ENCODE measurements around the gene ACAN. TPM values are rescaled to one million over a fixed set of nuclear protein-coding genes. Genes with fewer than 3 reads are reported as not detected.

Gene ACAN
- total RNA-seq, 1 donor from 2014 or later: not detected

DNA sequence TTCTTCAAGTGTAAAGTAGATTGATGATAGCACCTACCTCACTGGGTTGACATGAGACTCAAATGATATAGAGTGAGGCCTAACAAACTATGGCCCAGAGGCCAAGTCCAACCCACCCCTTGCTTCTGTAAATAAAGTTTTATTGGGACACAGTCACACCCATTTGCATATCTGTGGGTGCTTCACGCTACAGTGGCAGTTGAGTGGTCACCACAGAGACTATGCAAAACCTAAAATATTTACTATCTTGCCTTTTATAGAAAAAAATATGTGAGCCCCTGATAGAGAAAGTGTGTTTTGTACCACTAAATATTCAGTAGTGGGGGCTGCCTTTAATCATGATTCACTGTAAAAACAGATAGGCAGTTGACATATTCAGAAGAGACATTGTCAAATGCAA, 38.0 kb downstream of the ACAN start:
- intact Hi-C loops (cut with micrococcal nuclease): no loop called here

DNA sequence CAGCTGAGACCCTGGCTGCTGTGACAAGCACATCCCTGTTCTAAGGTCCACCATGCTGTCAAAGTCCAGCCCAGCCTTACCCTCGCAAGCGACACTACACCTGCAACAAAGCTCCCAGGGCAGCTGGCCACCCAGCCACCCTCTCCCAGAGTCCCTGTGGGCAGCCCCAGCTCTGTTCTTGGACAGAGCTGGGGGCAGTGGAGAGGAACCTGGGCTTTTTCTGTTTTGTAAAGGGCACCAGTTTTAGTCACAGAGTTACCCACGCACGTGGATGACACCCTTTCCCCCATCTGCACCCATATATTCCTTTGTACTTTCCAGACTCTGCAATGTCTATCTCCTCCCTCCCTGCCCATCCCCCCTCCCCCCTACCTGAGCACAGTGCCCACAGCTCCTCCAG, 38.9 kb downstream of the ACAN start:
- intact Hi-C loops (cut with micrococcal nuclease): no loop called here

DNA sequence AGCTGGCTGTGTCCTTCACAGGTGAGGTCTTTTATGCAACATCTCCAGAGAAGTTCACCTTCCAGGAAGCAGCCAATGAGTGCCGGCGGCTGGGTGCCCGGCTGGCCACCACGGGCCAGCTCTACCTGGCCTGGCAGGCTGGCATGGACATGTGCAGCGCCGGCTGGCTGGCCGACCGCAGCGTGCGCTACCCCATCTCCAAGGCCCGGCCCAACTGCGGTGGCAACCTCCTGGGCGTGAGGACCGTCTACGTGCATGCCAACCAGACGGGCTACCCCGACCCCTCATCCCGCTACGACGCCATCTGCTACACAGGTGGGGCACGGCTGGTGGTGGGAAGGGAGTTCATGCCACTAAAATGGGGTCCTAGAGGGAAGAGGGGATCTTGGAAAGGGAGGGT, 40.1 kb downstream of the ACAN start:
- intact Hi-C loops (cut with micrococcal nuclease): no loop called here

DNA sequence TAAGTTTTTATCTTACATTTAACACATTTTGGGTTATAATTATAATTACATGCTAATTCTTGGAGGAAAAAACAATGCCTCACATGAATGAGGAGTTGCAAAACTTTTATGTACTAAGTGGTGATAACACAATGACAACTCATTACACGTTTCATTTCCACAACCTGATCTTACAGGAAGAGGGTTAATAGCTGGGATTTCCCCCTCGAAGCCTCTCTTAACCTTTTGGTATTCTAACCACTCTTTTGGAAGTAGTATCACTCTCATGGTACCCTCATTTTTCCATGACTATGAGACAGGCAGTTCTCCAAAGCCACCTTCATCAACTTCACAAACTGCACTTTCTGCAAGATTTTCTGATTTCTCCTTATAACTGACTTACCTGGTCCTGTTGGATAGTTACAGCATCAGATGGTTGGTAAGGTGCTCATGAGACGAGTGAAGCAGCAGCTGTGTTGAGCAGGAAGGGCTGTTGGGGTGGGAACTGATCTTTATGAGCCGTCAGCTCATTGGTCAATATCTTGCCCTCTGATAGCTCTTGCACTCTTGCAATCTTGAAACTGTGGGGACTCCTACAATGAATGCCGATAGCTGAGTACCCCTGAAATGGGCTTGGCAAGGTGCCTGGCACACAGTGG, 41.6 kb downstream of the ACAN start:
- intact Hi-C loops (cut with micrococcal nuclease): no loop called here

DNA sequence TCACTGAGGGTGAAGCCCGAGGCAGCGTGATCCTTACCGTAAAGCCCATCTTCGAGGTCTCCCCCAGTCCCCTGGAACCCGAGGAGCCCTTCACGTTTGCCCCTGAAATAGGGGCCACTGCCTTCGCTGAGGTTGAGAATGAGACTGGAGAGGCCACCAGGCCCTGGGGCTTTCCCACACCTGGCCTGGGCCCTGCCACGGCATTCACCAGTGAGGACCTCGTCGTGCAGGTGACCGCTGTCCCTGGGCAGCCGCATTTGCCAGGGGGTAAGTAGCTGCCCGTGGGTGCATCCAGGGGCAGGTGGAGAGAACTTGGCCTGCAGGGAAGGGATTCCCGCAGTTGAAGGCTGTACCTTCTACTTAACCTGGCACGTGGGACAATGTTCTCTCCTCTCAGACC, 42.4 kb downstream of the ACAN start:
- intact Hi-C loops (cut with micrococcal nuclease): no loop called here

DNA sequence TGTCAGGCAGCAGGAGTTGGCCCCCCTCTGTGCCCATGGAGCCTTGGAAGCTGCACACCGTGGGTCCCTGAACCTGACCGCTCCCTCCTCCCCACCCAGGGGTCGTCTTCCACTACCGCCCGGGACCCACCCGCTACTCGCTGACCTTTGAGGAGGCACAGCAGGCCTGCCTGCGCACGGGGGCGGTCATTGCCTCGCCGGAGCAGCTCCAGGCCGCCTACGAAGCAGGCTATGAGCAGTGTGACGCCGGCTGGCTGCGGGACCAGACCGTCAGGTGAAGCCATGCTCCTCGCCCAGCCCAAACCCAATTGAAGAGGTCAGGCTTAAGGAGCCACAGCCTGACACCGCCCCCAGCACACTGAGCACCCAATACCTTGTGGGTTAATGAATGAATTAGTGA, 43.9 kb downstream of the ACAN start:
- intact Hi-C loops (cut with micrococcal nuclease): no loop called here

DNA sequence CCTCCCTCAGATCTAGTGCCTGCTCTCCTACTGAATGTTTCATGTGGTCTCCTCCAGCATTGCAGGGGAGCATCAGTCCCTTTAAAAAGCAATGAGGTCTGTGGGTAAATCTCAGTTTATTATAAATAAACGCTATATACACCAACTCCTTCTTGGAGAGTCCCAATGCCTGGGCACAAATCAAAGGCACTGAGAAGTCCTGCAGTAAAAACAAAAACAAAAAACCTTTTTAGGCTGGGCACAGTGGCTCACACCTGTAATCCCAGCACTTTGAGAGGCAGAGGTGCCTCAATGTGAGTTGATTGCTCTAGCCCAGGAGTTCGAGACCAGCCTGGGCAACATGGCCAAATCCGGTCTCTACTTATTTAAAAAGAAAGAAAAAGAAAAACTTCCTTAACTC, 45.0 kb downstream of the ACAN start:
- intact Hi-C loops (cut with micrococcal nuclease): no loop called here

DNA sequence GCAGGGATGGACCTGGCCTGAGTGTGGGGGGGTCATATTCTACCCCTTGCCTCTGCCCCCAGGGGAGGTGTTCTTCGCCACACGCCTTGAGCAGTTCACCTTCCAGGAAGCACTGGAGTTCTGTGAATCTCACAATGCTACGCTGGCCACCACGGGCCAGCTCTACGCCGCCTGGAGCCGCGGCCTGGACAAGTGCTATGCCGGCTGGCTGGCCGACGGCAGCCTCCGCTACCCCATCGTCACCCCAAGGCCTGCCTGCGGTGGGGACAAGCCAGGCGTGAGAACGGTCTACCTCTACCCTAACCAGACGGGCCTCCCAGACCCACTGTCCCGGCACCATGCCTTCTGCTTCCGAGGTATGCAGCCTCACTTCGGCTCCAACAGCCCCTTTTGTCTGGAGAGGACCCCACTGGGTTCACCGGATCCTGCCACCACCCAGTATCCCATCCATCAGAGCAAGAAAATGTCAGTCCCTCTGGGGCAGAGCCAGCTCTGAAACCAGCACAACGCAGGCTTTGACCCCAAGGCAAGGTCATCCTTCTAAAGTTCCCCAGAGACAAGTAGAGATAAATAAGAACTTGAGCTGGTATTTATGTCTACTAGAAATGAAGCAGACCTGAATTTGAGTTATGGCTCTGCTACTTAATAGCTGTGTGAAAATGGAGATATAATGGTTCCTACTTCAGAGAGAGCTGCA, 46.3 kb downstream of the ACAN start:
- intact Hi-C loops (cut with micrococcal nuclease): no loop called here

DNA sequence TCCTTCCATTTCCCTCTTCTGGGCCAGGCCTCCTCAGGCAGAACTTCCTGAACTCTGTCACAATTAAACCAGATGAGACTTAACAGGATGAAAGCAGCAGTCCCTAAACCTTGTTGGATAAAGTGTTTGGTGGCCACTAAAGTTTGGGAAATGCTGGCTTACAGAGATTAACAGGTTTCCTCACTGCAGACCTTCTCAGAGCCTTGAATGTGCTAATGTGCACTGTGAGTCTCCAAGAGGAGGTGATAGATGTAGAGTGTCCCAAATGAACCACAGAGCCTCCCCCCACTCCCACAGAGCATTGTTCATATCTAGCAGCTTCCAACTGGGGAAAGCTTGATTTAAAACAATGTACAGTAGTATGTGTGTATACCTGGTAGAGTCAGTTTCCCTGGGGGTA, 49.2 kb downstream of the ACAN start:
- intact Hi-C loops (cut with micrococcal nuclease): no loop called here

DNA sequence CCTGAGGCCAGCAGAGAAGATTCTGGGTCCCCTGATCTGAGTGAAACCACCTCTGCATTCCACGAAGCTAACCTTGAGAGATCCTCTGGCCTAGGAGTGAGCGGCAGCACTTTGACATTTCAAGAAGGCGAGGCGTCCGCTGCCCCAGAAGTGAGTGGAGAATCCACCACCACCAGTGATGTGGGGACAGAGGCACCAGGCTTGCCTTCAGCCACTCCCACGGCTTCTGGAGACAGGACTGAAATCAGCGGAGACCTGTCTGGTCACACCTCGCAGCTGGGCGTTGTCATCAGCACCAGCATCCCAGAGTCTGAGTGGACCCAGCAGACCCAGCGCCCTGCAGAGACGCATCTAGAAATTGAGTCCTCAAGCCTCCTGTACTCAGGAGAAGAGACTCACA, 55.7 kb downstream of the ACAN start:
- intact Hi-C loops (cut with micrococcal nuclease): no loop called here

DNA sequence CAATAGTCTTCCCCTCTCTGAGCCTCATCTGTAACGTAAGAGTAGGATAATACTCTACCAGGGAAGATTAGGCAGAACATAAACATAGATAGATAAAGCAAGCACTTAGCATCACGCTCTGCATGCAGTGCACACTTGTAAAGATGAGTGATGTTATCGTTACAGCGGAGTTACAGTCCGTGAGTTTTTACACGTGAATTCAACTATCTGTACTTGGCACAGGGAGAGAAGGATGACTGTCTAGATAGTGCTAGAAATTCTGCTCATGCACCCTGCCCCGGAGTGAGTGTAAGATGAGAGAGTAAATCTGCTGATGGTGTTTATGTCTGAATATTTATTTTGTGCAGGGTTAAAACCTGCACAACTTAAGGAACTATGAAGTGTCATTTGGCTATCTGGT, 56.3 kb downstream of the ACAN start:
- intact Hi-C loops (cut with micrococcal nuclease): no loop called here

DNA sequence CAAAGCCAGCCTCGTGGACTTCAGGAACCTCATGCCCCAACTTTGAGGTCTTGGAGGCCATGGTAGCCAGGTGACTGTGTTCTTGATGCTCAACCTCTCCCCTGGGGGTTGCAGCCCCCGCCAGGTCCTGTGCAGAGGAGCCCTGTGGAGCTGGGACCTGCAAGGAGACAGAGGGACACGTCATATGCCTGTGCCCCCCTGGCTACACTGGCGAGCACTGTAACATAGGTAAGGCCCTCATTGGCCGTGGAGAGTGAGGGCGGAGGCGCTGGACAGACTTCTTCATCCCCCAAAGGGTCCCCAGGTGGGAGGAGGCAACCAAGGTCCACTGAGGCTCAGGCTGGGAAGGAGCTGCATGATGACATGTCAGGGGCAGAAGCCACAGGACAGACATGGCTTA, 57.0 kb downstream of the ACAN start:
- intact Hi-C loops (cut with micrococcal nuclease): no loop called here

DNA sequence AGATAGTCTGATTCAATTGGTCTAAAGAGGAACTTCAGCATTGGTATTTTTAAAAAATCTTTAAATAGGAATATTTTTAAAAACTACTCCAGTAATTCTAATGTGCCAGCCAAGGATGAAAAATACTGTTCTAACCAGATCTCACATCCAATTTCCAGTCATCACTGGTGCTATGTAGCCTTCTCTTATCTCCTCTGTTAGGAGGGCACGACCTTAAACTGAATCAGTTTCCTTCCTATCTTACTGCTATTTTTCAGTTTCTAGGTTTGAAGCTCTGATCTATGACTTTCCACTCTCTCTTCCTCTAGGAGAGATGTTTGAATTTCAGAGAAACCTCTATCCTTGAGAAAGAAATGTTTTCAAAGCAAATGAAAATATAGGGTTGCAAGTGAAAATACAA, 60.2 kb downstream of the ACAN start:
- intact Hi-C loops (cut with micrococcal nuclease): no loop called here

DNA sequence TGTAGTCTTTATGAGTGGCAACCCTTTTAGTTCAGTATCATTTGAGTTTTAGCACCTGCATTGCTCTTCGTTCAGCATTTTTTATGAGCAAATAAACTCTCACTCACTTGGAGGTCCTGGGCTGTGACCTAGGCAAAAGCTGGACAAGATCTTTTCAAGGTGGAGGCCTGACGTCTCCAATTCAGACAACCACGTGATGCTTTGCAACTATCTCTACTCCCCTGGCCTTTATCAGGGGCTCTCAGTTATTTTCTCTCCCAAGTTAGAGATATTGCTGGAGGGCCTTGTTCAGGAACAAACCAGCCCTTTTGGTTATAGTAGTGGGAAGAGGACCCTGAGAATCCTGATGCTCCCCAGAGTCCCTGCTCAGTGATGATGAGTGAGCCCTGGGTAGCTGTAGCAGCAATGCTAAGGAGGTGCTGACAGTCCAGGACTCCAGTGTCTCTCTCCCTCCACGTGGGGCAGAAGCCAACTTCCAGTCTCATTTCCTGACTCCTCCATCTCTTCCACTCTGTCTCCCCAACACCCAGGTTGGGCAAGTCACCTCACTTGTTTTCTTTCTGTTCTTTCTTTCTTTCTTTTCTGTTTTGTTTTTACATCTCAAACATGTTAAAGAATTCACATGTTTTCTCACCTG, 61.7 kb downstream of the ACAN start:
- intact Hi-C loops (cut with micrococcal nuclease): no loop called here

DNA sequence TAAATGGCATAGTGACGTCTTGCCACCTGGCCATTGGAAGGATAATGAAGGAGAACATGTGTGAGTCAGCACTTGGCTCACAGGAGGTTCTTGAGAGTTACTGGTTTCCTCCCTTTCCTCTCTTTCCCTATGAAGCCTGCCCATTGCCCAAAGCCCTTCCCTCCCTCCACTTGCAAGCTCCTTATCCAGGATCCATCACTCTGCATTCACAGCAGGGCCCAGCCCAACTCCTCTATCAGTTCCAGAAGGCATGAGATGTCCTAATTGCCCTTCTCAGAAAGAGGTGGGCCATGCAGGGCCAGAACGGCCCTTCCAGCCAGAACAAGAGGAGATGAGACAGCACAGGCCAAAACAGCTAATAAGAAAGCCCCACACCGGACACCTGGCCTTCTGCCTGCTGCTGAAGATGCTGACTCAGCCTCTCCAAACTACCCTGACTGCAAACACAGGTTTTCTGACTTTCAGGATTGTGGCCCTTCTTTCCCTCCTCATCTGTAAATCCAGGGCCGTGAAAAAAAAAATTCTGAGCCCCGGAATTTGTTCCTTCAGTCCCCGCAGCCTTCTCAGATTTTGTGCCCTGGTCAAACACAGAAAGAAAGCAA, 62.4 kb downstream of the ACAN start:
- intact Hi-C loops (cut with micrococcal nuclease): no loop called here

DNA sequence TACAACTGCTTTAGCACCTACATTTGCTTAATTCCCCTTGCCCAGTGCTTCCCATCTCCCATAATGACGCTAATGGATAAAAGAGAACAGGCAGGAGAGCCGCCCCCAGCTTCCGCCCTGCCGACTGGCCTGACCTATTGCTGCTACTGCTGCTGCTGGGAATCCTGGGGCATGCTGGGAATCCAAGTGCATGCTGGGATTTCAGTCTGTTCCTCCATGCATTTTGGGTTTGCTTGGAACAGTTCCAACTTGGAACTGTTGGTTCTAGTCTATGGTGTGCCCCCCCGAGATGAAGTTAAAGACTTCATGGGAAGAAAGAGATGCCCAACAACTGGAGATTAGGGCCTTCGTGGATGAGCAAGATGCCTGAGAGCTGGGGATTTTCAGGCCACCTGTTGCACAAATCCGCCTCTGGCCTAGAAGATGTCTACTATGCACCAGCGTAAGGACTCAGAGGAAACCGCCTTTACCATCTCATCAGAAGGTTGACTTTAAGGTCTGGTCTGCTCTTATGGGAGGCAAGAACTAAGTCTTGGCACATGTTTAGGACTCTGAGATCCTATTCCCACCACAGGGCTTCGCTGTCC, 63.2 kb downstream of the ACAN start:
- intact Hi-C loops (cut with micrococcal nuclease): no loop called here

DNA sequence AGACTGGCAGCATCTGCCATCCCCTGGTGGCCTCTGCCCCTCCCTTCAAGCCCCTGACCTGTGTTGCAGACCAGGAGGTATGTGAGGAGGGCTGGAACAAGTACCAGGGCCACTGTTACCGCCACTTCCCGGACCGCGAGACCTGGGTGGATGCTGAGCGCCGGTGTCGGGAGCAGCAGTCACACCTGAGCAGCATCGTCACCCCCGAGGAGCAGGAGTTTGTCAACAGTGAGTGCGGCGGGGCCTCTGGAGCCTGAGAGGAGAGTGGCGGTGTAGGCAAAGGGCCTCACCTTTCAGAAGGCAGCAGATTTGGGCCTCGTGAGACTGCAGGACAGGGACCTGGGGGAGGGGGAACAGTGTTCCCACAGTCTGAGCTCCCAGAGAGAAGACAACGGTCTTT, 68.1 kb downstream of the ACAN start:
- intact Hi-C loops (cut with micrococcal nuclease): no loop called here

DNA sequence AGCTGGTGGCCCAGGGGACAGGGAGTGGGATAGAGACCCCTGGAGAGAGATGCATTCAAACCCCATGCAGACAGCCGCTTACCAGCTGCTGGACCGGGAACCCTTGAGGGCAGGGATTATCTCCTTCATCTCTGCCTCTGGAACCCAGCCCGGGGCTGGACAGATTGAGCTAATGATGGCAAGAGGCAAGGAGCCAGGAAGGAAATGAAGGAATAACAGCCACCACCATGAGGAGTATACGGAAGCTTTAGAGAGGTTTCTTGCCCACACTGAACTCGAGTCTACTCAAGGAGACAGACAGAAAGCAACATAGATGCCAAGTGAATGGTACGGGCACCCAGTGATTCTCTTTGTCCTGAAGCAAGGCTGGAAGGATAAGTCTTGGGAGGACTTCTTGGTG, 68.9 kb downstream of the ACAN start:
- intact Hi-C loops (cut with micrococcal nuclease): no loop called here

DNA sequence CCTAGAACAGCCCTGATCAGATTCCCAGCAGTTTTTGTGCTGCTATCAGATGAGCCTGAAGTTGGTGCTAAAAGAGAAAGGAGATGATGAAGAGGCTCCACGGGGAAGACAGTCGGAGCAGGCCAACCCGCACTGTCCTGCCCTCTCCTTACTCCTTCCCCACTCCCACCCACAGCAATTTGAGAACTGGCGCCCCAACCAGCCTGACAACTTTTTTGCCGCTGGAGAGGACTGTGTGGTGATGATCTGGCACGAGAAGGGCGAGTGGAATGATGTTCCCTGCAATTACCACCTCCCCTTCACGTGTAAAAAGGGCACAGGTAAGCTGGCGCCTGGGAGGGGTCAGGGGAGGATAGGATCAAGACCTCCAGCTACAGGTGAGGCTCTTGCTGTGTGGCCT, 69.5 kb downstream of the ACAN start:
- intact Hi-C loops (cut with micrococcal nuclease): no loop called here

DNA sequence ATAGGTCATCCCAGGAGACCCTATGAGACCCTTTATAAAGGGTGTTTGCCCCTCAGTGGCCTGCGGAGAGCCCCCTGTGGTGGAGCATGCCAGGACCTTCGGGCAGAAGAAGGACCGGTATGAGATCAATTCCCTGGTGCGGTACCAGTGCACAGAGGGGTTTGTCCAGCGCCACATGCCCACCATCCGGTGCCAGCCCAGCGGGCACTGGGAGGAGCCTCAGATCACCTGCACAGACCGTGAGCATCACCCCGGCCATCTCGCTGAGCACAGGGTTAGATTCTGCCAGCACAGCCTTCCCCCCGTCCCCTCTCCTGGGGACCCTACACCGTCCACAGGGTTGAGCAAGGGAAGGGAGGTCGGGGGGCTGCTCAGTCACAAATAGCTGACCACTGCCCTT, 70.5 kb downstream of the ACAN start:
- intact Hi-C loops (cut with micrococcal nuclease): no loop called here

DNA sequence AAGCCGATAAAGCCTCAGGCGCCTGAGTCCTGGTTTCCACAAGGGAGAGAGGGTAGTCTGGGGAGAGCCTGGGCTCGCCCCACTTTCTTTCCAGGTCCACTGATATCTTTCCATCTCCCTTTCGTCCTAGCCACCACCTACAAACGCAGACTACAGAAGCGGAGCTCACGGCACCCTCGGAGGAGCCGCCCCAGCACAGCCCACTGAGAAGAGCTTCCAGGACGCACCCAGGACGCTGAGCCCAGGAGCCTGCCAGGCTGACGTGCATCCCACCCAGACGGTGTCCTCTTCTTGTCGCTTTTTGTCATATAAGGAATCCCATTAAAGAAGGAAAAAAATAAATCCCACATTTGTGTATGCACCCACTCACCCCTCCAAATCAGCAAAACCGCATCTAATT, 71.0 kb downstream of the ACAN start:
- intact Hi-C loops (cut with micrococcal nuclease): no loop called here

DNA sequence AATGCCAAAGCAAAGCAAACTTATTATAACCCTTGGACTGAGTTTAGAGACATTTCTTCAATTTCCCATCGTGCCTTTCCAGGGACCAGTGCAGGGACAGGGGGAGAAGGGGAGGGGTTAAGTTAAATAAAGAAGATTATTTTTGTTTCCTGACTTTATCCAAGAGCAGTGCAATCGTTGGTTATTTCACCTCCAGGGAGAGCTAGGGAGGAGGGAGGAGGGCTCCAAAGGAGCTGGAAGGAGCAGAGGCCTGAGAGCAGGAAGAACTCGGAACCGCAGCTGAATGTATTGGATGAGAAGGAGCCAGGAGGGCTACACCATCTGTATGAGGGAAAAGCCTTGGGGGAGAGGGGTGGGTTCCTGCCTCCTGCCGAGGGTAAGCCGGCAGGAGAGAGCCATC, 71.4 kb downstream of the ACAN start:
- intact Hi-C loops (cut with micrococcal nuclease): no loop called here

Measured in T-helper 2 cell treated with Interferon-gamma antibody and Interleukin-4, amounts not matched to agents 100 ng/mL and 5 ng/mL, for 36 hours (primary cell).